ENCODE data around the gene CCDC126. TPM values are rescaled to one million over a fixed set of nuclear protein-coding genes. Genes with fewer than 3 reads are reported as not detected.

CCDC126 gene
- total RNA-seq, 1 donor from 2014 or later = 6.2 TPM

DNA sequence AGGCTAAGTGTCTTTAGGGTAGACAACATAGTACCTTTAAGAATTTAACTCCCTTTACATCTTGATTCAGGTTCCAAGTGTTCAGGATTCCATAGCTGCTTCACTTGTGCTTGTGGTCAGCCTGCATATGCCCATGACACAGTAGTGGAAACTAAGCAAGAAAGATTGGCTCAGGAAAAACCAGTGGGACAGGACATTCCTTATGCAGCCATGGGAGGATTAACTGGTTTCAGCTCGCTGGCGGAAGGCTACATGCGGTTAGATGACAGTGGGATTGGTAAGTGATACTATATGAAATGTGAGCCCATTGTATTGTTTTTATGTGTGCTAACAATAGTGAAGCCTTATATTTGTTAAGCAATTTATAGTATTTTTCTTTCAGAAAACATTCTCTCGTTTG, 94.1 kb downstream of the CCDC126 start:
- Mint-ChIP-seq H3K9me3 (no peaks in the 10 kb centered on the region), H3K4me3 (no peak overlapping the region), H3K36me3 (ENCODE audit: low read depth) (peaks cover 15% of the 10 kb centered on the region), H3K4me1 (no peaks in the 10 kb centered on the region), H3K27me3 (no peaks in the 10 kb centered on the region), H3K27ac (no peak overlapping the region)
- intact Hi-C loops (cut with micrococcal nuclease) = no loop called here
- DNase-seq = no peak

- no peak for DNase-seq
- H3K4me1 Mint-ChIP-seq = no peaks in the 10 kb centered on the region
- peaks cover 15% of the 10 kb centered on the region for H3K36me3 Mint-ChIP-seq (ENCODE audit: low read depth)
- no peak overlapping the region for H3K27ac Mint-ChIP-seq
- H3K9me3 Mint-ChIP-seq = no peaks in the 10 kb centered on the region
- H3K27me3 Mint-ChIP-seq = no peaks in the 10 kb centered on the region
- H3K4me3 Mint-ChIP-seq = no peak overlapping the region
- intact Hi-C loops (cut with micrococcal nuclease) = no loop called here
These were observed 96.0 kb downstream of the CCDC126 start for GRCh38 chr7:23693224-23693623.

Other genes with a start within 250 kb of the CCDC126 start
- 2.2 and 2.7 TPM in 2 replicates for gene IGF2BP3, start 126.9 kb upstream of the CCDC126 start, total RNA-seq
- 96.8 and 103 TPM in 2 replicates for gene TRA2A, start 65.4 kb upstream of the CCDC126 start, total RNA-seq
- gene FAM221A, start 82.8 kb downstream of the CCDC126 start, total RNA-seq = 6.6 TPM in 2 replicates
- 0.17 TPM in 1 of 2 replicates, not detected in the other for gene STK31, start 112.8 kb downstream of the CCDC126 start, total RNA-seq